ENCODE data around the gene SLC7A5.

Gene SLC7A5

GRCh38 chr16:87856791-87857228, 12.5 kb downstream of the SLC7A5 start:
- Histone ChIP-seq H3K27me3 (ENCODE audit: insufficient read depth, poor library complexity, severe bottlenecking) (no peaks in the 10 kb centered on the region), H3K4me3 (ENCODE audit: severe bottlenecking) (peak overlapping the region; percentile 1), H3K4me1 (ENCODE audit: insufficient read depth, poor library complexity, severe bottlenecking) (peaks cover 78% of the 10 kb centered on the region), H3K27ac (ENCODE audit: poor library complexity, severe bottlenecking) (peak overlapping the region; percentile 98), H3K36me3 (ENCODE audit: low read depth) (peaks cover 93% of the 10 kb centered on the region), H3K9me3 (ENCODE audit: severe bottlenecking) (no peaks in the 10 kb centered on the region)
- ATAC-seq (ENCODE audit: low read depth) (no peak), DNase-seq (ENCODE audit: low spot score) (peak; percentile 75)
- TF ChIP-seq CTCF (IDR thresholded peaks at IDR 0.05; ENCODE audit: poor library complexity, severe bottlenecking), result no peak

GRCh38 chr16:87855852-87856715, 13.2 kb downstream of the SLC7A5 start:
- Histone ChIP-seq H3K9me3 (ENCODE audit: severe bottlenecking) (no peaks in the 10 kb centered on the region), H3K27me3 (ENCODE audit: insufficient read depth, poor library complexity, severe bottlenecking) (no peaks in the 10 kb centered on the region), H3K27ac (ENCODE audit: poor library complexity, severe bottlenecking) (peak overlapping the region; percentile 98), H3K36me3 (ENCODE audit: low read depth) (peaks cover 93% of the 10 kb centered on the region), H3K4me3 (ENCODE audit: severe bottlenecking) (peak overlapping the region; percentile 1), H3K4me1 (ENCODE audit: insufficient read depth, poor library complexity, severe bottlenecking) (peaks cover 82% of the 10 kb centered on the region)
- no peak for TF ChIP-seq CTCF (IDR thresholded peaks at IDR 0.05; ENCODE audit: poor library complexity, severe bottlenecking)
- ATAC-seq (ENCODE audit: low read depth) (peak; percentile 2), DNase-seq (ENCODE audit: low spot score) (peak; percentile 72)

GRCh38 chr16:87854907-87855683, 14.2 kb downstream of the SLC7A5 start:
- DNase-seq (ENCODE audit: low spot score) (peak; percentile 77), ATAC-seq (ENCODE audit: low read depth) (peak; percentile 1; the same call in 1 of the 3 replicates)
- TF ChIP-seq CTCF (IDR thresholded peaks at IDR 0.05; ENCODE audit: poor library complexity, severe bottlenecking), result no peak
- H3K4me1 ChIP-seq (ENCODE audit: insufficient read depth, poor library complexity, severe bottlenecking), result peaks cover 83% of the 10 kb centered on the region
- no peaks in the 10 kb centered on the region for H3K27me3 ChIP-seq (ENCODE audit: insufficient read depth, poor library complexity, severe bottlenecking)
- peaks cover 93% of the 10 kb centered on the region for H3K36me3 ChIP-seq (ENCODE audit: low read depth)
- H3K27ac ChIP-seq (ENCODE audit: poor library complexity, severe bottlenecking), result peak overlapping the region; percentile 98
- no peak overlapping the region for H3K4me3 ChIP-seq (ENCODE audit: severe bottlenecking)
- no peaks in the 10 kb centered on the region for H3K9me3 ChIP-seq (ENCODE audit: severe bottlenecking)

GRCh38 chr16:87854053-87854906, 15.0 kb downstream of the SLC7A5 start:
- Histone ChIP-seq H3K4me1 (ENCODE audit: insufficient read depth, poor library complexity, severe bottlenecking) (peaks cover 75% of the 10 kb centered on the region), H3K9me3 (ENCODE audit: severe bottlenecking) (no peaks in the 10 kb centered on the region), H3K36me3 (ENCODE audit: low read depth) (peaks cover 93% of the 10 kb centered on the region), H3K4me3 (ENCODE audit: severe bottlenecking) (no peak overlapping the region), H3K27ac (ENCODE audit: poor library complexity, severe bottlenecking) (peak overlapping the region; percentile 98), H3K27me3 (ENCODE audit: insufficient read depth, poor library complexity, severe bottlenecking) (no peaks in the 10 kb centered on the region)
- DNase-seq (ENCODE audit: low spot score), result peak; percentile 91
- no peak for TF ChIP-seq CTCF (IDR thresholded peaks at IDR 0.05; ENCODE audit: poor library complexity, severe bottlenecking)
- ATAC-seq (ENCODE audit: low read depth), result peak; percentile 26
